SKM-1 (cell line): ENCODE results near the gene IGLL1.
"Not testable (repeated sequence)": the region's sequence is repeated elsewhere in the genome, so short reads cannot be mapped to it uniquely, and the experiment has no call there.

Source experiments
- DNase-seq: peaks from one replicate; lab custom pipeline; 2025; ENCODE audit not compliant: unreplicated experiment; lab: John Stamatoyannopoulos, UW

The IGLL1 gene

DNA sequence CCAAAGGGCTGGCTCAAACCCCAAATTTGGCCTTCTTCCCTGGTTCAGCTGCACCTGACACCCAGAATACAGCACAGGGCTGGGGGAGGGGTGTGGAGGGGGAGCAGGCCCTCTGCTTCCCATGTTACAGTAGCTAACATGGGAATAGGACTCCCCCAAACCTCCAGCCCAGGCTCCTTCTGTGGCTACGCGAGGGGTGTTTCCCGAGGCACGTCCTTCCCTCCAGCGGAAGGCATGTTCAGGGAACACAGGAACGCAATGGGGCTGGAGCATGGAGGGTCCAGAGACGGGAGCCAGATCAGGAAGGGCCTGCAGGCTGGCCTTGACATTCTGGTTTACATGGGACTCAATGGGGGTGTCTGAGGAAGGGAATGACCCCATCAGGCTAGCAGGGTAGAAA lies 11.8 kb upstream of the IGLL1 start:
- DNase-seq: no peak

DNA sequence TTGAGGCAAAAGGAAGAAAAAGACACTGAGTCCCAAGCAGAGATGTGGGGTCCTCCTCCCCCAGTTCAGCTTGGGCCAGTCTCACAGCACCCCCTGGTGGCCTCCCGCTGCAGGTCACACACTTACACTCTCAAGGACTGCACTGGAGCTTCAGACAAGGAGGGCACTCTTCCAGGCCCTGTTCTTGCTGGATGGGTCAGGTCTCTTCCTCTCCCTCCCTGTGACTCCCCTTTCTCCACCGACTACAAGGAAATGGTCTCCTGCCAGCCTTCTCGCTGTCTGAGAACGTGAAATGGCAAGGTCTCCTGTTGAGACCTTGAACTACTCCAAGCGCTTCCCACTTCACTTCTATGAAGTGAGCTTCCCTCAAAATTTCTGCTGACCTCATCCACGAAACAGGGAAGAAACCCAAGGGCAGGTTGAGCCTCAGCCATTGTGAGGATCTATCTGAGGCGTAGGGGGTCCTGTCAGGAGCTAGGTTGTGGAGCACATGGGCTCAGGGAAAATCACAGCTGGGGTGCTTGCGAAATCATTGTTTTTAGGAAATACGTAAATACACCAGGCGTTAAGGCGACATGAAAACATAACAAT lies 11.2 kb upstream of the IGLL1 start:
- peak; percentile 23 for DNase-seq

DNA sequence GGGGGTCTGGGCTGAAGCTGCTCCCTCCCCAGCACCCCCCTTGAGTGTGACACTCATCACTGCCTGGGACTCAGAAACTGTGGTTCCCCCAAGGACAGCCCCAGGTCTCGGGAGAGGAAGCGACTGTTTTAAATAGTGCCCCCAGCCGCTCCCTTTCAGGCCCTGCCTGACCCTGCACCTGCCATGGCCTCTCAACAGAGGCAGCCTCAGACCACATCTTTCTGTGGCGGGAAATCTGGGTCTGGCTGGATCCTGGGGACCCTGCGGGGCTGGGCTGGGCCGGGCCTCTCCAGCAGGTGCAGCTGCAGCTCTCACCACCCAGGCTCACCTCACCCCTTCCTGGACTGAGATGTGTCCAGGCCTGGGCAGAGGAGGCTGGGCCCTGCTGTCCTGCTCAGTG lies 3.7 kb upstream of the IGLL1 start:
- DNase-seq: no peak

DNA sequence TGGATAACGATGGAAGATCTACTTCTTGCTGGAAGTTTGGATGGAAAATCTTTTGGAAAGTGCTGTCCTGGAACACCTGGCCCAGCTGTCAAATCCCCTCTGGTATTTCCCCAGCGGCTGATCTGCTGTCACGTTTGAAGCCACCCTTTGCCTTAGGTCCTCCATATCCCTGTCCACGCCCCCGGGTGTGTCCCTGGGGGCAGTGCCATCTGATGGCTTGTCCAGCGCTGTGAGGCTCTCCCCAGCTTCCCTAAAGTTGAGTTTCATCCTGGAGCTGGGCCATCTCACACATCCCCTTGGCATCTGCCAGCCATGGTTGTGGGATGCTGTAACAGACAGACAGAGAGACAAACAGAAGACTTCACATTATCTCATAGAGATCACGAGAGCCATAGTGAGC lies 3.1 kb upstream of the IGLL1 start:
- DNase-seq: no peak

DNA sequence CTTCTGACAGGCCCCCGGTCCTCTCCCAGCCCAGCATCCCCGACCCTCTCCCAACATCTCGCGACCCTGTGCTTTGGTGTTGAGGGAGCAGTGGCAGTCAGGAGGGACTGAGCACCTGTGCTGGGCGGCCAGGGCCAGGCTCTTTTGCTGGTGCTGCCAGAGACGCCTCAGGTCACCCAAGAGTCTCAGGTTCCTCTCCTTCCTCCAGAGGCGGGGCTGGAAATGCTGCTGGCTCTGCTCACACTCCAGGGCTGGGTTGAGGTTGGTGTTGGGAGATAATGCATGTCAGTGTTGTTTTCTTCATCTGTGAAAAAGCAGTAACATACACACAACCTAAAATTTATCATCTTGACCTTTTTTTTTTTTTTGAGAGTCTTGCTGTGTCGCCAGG lies 1.2 kb upstream of the IGLL1 start:
- DNase-seq: no peak

DNA sequence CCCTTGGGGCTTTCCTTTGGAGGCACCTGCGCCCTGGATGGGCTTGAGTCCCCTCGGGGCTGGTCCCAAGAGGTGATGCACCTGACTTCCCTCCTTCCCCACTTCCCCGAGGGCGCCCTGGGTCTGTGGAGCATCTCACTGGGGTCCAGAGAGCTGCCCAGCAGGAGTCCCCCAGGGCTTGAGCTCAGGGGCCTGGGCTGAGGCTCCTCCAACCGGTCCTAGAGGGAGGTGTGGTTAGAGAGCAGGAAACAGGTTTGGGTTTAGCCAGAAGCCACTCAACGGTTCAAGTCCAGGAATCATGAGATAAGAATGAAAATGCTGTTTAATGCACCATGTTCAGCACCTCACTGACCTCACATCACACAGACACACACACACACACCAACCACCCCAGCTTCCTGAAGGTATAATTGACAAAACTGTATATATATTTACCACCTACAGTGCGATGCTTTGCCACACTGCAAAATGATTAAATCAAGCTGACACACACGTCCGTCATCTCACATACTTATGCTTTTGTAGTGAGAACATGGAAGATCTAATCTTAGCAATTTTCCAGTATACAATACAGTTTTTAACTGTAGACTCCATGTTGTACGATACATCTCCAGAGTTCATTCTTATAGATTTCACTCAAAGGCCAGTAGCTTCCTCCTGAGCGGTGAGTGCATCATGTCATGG lies 628 bp upstream of the IGLL1 start:
- DNase-seq: no peak

- DNase-seq: no peak
Measured at GRCh38 chr22:23579280-23579679, 810 bp downstream of the IGLL1 start.

- DNase-seq: no peak
Measured at GRCh38 chr22:23578306-23578705, 1.8 kb downstream of the IGLL1 start.

- DNase-seq: no peak
Measured at GRCh38 chr22:23576681-23577080, 3.4 kb downstream of the IGLL1 start.

- DNase-seq: no peak
Measured at GRCh38 chr22:23575601-23576000, 4.5 kb downstream of the IGLL1 start.

DNA sequence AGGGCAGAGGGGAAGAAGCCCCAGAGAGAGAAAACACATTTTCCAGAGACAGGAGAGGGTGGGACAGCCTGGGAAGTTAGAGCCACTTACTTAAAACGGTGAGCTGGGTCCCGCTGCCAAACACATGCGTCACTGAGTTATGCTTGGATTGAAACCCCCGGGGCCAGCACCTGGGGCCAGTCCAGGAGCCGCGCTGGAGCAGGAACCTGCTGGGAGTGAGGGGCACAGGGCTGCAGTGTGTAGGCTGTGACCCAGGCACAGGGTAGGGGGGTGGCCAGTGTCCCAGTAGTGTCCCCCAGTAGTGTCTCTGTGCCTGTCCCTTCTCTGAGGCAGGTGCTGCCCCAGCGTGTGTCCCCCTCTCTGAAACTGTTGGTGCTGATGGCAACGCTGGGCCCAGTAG lies 5.2 kb downstream of the IGLL1 start:
- DNase-seq: no peak

- DNase-seq: no peak
Measured at GRCh38 chr22:23574371-23574811, 5.7 kb downstream of the IGLL1 start.

- DNase-seq: not testable (repeated sequence)
Measured at GRCh38 chr22:23573701-23574235, 6.3 kb downstream of the IGLL1 start.

GRCh38 chr22:23573106-23573505 lies 7.0 kb downstream of the IGLL1 start:
- DNase-seq: not testable (repeated sequence)

GRCh38 chr22:23571486-23571885 lies 8.6 kb downstream of the IGLL1 start:
- no peak for DNase-seq

GRCh38 chr22:23570681-23571080 lies 9.4 kb downstream of the IGLL1 start:
- DNase-seq: no peak

- no peak for DNase-seq
Measured at GRCh38 chr22:23569716-23570115, 10.4 kb downstream of the IGLL1 start.

- no peak for DNase-seq
Measured at GRCh38 chr22:23569291-23569690, 10.8 kb downstream of the IGLL1 start.

DNA sequence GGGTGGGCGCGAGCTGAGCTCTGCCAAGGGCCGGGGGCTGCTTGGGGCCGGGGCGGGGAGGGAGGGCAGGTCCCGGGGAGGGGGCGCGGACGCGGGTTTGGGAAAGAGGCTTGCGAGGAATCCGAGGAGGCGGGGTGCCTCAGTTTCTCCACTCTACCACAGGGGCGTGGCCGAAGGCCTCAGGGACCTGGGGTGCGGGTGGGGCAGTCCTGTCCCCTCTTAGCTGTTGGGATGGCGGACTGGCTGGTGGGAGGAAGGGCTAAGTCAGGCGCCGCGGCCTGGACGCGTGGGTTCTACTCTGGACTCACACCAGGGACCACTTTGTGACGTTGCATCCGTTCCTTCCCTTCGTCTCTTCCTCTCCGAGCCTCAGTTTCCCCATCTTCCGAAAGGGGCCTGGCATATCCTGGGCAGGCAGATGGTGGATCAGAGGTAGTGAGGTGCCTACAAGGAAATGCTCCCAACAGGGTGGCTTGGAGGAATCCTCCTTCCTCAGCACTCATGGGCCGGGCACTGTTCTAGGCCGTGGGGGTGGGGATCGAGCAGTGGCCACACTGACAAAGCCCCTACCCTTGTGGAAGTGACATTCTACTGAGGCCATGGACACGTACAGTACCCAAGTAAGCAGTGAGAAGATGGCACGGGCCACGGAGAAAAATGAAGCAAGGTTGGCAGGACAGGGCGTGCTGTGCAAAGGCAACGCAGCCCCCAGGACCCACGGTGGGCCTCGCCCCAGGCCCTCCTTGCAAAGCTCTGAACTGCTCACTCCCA lies 13.2 kb downstream of the IGLL1 start:
- no peak for DNase-seq

DNA sequence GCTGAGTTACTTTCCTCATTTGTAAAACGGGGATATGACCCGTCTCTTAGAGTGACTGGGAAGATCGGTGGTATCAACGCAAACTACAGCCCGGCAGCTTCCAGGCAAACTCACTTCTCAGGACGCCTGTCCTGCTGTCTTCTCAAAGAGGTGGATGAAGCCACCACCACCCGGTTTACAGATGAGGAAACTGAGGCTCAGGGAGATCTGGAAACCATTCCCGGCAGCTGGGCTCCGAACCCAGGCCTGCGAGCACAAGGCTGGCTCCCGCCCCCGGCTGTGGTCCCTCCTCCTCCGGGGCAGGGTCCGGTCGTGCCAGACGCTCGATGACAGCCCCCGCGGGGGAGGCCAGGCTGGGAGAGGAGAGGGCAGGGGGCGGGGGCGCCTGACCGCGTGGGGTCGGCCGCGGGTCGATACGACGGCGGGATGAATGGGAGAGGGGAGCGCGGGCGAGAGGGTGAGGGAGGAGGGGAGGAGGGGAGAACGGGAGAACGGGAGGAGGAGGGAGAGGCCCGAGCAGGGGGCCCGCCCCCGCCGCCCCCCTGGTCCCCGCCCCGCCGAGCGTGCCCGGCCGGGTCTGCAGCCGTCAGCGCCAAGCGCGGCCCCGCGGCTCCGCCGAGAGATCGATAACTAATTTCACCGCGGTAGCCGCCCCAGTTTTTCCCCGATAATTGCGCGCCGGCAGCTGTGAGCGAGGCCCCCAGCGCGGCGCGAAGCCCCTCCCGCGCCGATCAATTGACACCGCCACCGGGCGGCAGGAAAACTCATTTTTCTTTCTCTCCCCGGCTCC lies 14.0 kb downstream of the IGLL1 start:
- DNase-seq: no peak

GRCh38 chr22:23565305-23565914 lies 14.7 kb downstream of the IGLL1 start:
- DNase-seq: peak; percentile 6
